KMS-11 (cell line): ENCODE results near the gene ANXA2.

Experiments
- H2AFZ ChIP-seq: fragments of 200-600 bp; sonication (generic); 2 replicates; pipeline ENCODE4 v1.6.1; 2016; ENCODE audit warnings: antibody characterized with exemption, mixed run types, low read depth
- H3K27ac ChIP-seq: fragments of 200-600 bp; sonication (generic); 2 replicates; pipeline ENCODE4 v1.6.1; 2016; ENCODE audit warnings: mild to moderate bottlenecking, mixed run types
- H3K27me3 ChIP-seq: fragments of 200-600 bp; sonication (generic); 2 replicates; pipeline ENCODE4 v1.6.1; 2017; ENCODE audit warnings: mild to moderate bottlenecking, low read depth, mixed run types, moderate library complexity; ENCODE audit not compliant: insufficient read depth
- H3K36me3 ChIP-seq: fragments of 200-600 bp; sonication (generic); 2 replicates; pipeline ENCODE4 v1.6.1; 2017; ENCODE audit warnings: mild to moderate bottlenecking, mixed run types; ENCODE audit not compliant: insufficient read depth
- H3K4me1 ChIP-seq: fragments of 200-600 bp; sonication (generic); 2 replicates; pipeline ENCODE4 v1.6.1; 2016; ENCODE audit warnings: mild to moderate bottlenecking, low read depth, mixed run types; ENCODE audit not compliant: poor library complexity, severe bottlenecking
- H3K4me2 ChIP-seq: fragments of 200-600 bp; sonication (generic); 2 replicates; pipeline ENCODE4 v1.7.0; 2016; ENCODE audit warnings: mild to moderate bottlenecking, mixed run types
- H3K4me3 ChIP-seq: fragments of 200-600 bp; sonication (generic); IDR thresholded peaks from 2 replicates; pipeline ENCODE4 v1.6.1; 2017; ENCODE audit warnings: low read depth, low read length, mixed read lengths; ENCODE audit not compliant: insufficient read depth
- H3K79me2 ChIP-seq: fragments of 200-600 bp; sonication (generic); 2 replicates; pipeline ENCODE4 v1.6.1; 2016; ENCODE audit warnings: low read depth, mixed run types; ENCODE audit not compliant: insufficient read depth
- H3K9ac ChIP-seq: fragments of 200-600 bp; sonication (generic); 2 replicates; pipeline ENCODE4 v1.6.1; 2016; ENCODE audit warnings: mild to moderate bottlenecking, mixed run types
- H4K20me1 ChIP-seq: fragments of 200-600 bp; sonication (generic); 2 replicates; pipeline ENCODE4 v1.6.1; 2016; ENCODE audit warnings: mild to moderate bottlenecking, mixed run types; ENCODE audit not compliant: insufficient read depth
- CTCF ChIP-seq: fragments of 200-600 bp; sonication (generic); conservative IDR thresholded peaks from 2 replicates; pipeline ENCODE4 v1.6.1; 2017; ENCODE audit warnings: low read depth, mild to moderate bottlenecking, antibody characterized with exemption, low read length, moderate library complexity, mixed read lengths

ANXA2 gene

GRCh38 chr15:60326824-60327654, 70.7 kb downstream of the ANXA2 start:
- no peak overlapping the region for H3K27ac ChIP-seq
- H3K4me3 ChIP-seq, result no peak overlapping the region
- H3K36me3 ChIP-seq, result no peaks in the 10 kb centered on the region
- H3K9ac ChIP-seq, result no peak overlapping the region
- TF ChIP-seq CTCF, result peak; percentile 98
- H3K4me1 ChIP-seq, result peaks cover 10% of the 10 kb centered on the region
- H2AFZ ChIP-seq, result no peak overlapping the region
- peak overlapping the region; percentile 2; the same call in 1 of the 2 replicates for H3K4me2 ChIP-seq
- no peaks in the 10 kb centered on the region; the same call in 1 of the 2 replicates for H3K27me3 ChIP-seq
- H4K20me1 ChIP-seq, result no peaks in the 10 kb centered on the region
- no peaks in the 10 kb centered on the region for H3K79me2 ChIP-seq

GRCh38 chr15:60326343-60326742, 71.4 kb downstream of the ANXA2 start:
- Histone ChIP-seq H4K20me1 (no peaks in the 10 kb centered on the region), H3K27ac (no peak overlapping the region), H2AFZ (no peak overlapping the region), H3K4me1 (peaks cover 10% of the 10 kb centered on the region), H3K27me3 (no peaks in the 10 kb centered on the region; the same call in 1 of the 2 replicates), H3K79me2 (no peaks in the 10 kb centered on the region), H3K4me3 (no peak overlapping the region), H3K9ac (no peak overlapping the region), H3K4me2 (no peak overlapping the region), H3K36me3 (no peaks in the 10 kb centered on the region)
- TF ChIP-seq CTCF, result no peak

GRCh38 chr15:60325905-60326304, 71.9 kb downstream of the ANXA2 start:
- Histone ChIP-seq H3K27me3 (no peaks in the 10 kb centered on the region; the same call in 1 of the 2 replicates), H3K79me2 (no peaks in the 10 kb centered on the region), H2AFZ (no peak overlapping the region), H3K4me2 (no peak overlapping the region), H4K20me1 (no peaks in the 10 kb centered on the region), H3K9ac (no peak overlapping the region), H3K4me3 (no peak overlapping the region), H3K4me1 (peaks cover 11% of the 10 kb centered on the region), H3K27ac (no peak overlapping the region), H3K36me3 (no peaks in the 10 kb centered on the region)
- no peak for TF ChIP-seq CTCF

- no peak for TF ChIP-seq CTCF
- Histone ChIP-seq H3K27me3 (no peaks in the 10 kb centered on the region; the same call in 1 of the 2 replicates), H3K4me3 (no peak overlapping the region), H3K9ac (no peak overlapping the region), H3K4me2 (no peak overlapping the region), H3K36me3 (no peaks in the 10 kb centered on the region), H3K4me1 (peaks cover 22% of the 10 kb centered on the region), H2AFZ (no peak overlapping the region), H3K79me2 (no peaks in the 10 kb centered on the region), H3K27ac (no peak overlapping the region), H4K20me1 (no peaks in the 10 kb centered on the region)
Measured at GRCh38 chr15:60324706-60325438, 72.9 kb downstream of the ANXA2 start.
